ENCODE results near the gene SNX6. TPM values are rescaled to one million over a fixed set of nuclear protein-coding genes. Genes with fewer than 3 reads are reported as not detected.
"Not testable (repeated sequence)": the region's sequence is repeated elsewhere in the genome, so short reads cannot be mapped to it uniquely, and the experiment has no call there.

SNX6 gene
- total RNA-seq, 2 donors from 2014 or later = 28.8 to 41.2 TPM

DNA sequence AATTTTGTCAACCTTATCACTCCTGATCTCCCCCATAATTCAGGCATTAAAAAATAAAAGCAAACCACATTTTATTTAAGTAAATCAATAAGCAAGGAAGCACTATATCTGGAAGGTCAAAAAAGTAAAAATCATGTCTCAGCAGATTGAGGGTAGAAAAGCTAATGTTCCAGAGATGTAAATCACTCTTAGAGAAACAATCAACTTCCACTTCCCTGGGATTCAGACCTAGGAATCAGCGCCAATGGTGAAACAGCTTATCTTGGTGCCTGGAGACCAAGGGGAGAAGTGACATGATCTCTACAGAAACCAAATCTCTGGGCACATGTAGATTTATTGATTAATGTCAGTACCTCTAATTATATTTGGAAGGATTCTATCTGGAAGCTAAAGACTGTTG lies 10.9 kb upstream of the SNX6 start:
- intact Hi-C loops (cut with DNase I) = no loop called here
- DNase-seq = no peak
- 42 to 77% methylated on average over 1 of the region's 1 CpG for WGBS, 2 donors

DNA sequence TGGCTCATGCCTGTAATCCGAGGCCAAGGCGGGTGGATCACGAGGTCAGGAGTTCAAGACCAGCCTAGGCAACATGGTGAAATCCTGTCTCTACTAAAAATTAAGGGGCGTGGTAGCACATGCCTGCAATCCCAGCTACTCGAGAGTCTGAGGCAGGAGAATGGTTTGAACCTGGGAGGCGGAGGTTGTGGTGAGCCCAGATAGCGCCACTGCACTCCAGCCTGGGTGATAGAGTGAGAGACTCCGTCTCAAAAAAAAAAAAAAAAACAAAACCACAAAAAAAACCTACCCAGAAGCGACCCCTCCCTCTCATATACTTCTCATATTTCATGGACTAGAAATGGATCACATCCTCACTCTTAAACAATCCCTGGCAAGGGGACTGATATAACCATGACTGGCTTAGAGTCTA lies 4.4 kb upstream of the SNX6 start:
- H3K27ac ChIP-seq; DNase-seq; intact Hi-C loops (cut with DNase I); ATAC-seq; H3K4me1 ChIP-seq; H3K36me3 ChIP-seq (replicated peaks in 1 of 2; ENCODE audit: insufficient read depth in 1 of 2, low read depth in 2 of 2); H3K27me3 ChIP-seq; H3K9me3 ChIP-seq; H3K4me3 ChIP-seq: not testable (repeated sequence)
- WGBS, 2 donors = 80 to 87% methylated on average over 9 of the region's 9 CpGs

More for the DNA sequence above, 10.9 kb upstream of the SNX6 start:
- no peaks in the 10 kb centered on the region for H3K27me3 ChIP-seq
- ATAC-seq = no peak
- H3K27ac ChIP-seq = no peak overlapping the region
- no peak overlapping the region for H3K4me3 ChIP-seq
- H3K4me1 ChIP-seq = no peaks in the 10 kb centered on the region
- no peak for TF ChIP-seq POLR2A (IDR thresholded peaks at IDR 0.05)
- TF ChIP-seq, protein P1, sequence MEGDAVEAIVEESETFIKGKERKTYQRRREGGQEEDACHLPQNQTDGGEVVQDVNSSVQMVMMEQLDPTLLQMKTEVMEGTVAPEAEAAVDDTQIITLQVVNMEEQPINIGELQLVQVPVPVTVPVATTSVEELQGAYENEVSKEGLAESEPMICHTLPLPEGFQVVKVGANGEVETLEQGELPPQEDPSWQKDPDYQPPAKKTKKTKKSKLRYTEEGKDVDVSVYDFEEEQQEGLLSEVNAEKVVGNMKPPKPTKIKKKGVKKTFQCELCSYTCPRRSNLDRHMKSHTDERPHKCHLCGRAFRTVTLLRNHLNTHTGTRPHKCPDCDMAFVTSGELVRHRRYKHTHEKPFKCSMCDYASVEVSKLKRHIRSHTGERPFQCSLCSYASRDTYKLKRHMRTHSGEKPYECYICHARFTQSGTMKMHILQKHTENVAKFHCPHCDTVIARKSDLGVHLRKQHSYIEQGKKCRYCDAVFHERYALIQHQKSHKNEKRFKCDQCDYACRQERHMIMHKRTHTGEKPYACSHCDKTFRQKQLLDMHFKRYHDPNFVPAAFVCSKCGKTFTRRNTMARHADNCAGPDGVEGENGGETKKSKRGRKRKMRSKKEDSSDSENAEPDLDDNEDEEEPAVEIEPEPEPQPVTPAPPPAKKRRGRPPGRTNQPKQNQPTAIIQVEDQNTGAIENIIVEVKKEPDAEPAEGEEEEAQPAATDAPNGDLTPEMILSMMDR (IDR thresholded peaks at IDR 0.05) = no peak
- no peaks in the 10 kb centered on the region for H3K9me3 ChIP-seq
- no peaks in the 10 kb centered on the region for H3K36me3 ChIP-seq (replicated peaks in 1 of 2; ENCODE audit: insufficient read depth in 1 of 2, low read depth in 2 of 2)

DNA sequence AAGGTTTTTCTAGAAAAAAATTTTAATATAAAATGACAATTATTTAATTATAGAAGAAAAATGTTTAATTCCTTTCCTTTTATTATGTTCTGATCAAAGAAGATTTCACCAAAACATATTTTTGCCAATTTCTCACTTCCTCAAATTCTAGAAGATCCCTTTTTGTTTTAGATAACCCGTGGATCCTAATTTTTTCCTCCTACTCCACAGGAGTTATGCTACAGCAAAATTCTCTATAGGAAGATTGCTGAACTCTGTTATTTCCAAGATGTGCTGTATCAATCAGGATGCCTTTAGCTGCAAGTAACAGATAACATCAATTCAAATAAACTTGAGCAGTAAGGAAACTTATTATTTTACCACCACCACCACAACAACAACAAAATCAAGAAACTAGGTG lies 3.8 kb upstream of the SNX6 start:
- intact Hi-C loops (cut with DNase I) = no loop called here
- ATAC-seq = no peak
- Histone ChIP-seq H3K27me3 (no peaks in the 10 kb centered on the region), H3K27ac (no peak overlapping the region), H3K9me3 (no peaks in the 10 kb centered on the region), H3K4me3 (no peak overlapping the region), H3K36me3 (replicated peaks in 1 of 2; ENCODE audit: insufficient read depth in 1 of 2, low read depth in 2 of 2) (no peaks in the 10 kb centered on the region), H3K4me1 (peaks cover 5% of the 10 kb centered on the region)
- 50 to 52% methylated on average over 1 of the region's 1 CpG for WGBS, 2 donors
- DNase-seq = no peak
- TF ChIP-seq POLR2A (IDR thresholded peaks at IDR 0.05) = no peak
- TF ChIP-seq, protein P1 (IDR thresholded peaks at IDR 0.05) = no peak

DNA sequence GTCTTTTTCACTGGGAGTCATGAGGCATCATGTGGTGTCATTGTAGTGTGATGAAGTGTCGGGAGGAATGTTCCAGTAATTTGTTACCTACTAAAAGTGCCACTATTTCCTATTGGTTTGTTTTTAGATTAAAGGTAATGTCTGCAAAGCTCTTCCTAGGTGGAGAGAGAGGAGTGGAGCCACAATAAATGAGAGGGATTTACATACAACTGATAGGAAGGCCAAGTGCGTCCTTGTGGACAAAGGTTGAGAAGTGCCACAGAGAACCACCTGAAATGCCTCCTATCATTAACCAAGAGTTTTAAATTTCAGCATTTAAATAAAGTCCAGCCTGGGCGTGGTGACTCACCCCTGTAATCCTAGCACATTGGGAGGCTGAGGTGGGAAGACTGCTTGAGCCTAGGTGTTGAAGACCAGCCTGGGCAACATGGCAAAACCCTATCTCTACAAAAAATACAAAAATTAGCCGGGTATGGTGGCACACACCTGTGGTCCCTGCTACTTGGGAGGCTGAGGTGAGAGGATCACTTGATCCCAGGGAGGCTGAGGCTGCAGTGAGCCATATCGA lies 2.5 kb upstream of the SNX6 start:
- ATAC-seq = no peak
- Histone ChIP-seq H3K9me3 (no peaks in the 10 kb centered on the region), H3K4me1 (peaks cover 10% of the 10 kb centered on the region), H3K4me3 (no peak overlapping the region), H3K27me3 (no peaks in the 10 kb centered on the region), H3K27ac (no peak overlapping the region), H3K36me3 (replicated peaks in 1 of 2; ENCODE audit: insufficient read depth in 1 of 2, low read depth in 2 of 2) (no peaks in the 10 kb centered on the region)
- TF ChIP-seq, protein P1 (IDR thresholded peaks at IDR 0.05) = no peak
- no peak for TF ChIP-seq POLR2A (IDR thresholded peaks at IDR 0.05)
- no peak for DNase-seq
- intact Hi-C loops (cut with DNase I) = no loop called here
- 87 to 95% methylated on average over 5 of the region's 5 CpGs for WGBS, 2 donors

DNA sequence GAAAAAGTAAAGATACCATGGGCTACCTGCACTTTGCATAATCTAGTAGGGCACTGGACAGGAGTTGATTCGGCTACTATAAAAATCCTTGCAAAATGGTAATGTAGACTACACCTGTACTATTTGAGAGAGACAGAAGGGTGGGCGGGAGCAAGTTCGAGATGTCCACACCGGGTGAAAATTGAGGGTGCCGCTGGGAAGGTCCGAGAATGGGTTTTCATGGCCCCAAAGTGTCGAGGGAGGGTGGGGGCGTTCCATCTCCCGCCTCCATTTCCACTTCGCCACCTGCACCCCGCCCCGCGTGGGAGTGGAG lies 648 bp downstream of the SNX6 start:
- intact Hi-C loops (cut with DNase I) = no loop called here
- TF ChIP-seq POLR2A (IDR thresholded peaks at IDR 0.05) = no peak
- TF ChIP-seq, protein P1 (IDR thresholded peaks at IDR 0.05) = no peak
- ATAC-seq = peak; percentile 5

More for the DNA sequence above, 648 bp downstream of the SNX6 start:
- H3K4me3 ChIP-seq = peak overlapping the region; percentile 62 to 85
- H3K4me1 ChIP-seq = peaks cover 10% of the 10 kb centered on the region
- DNase-seq = no peak
- H3K9me3 ChIP-seq = no peaks in the 10 kb centered on the region
- no peaks in the 10 kb centered on the region for H3K27me3 ChIP-seq
- WGBS, 2 donors = 0 to 2% methylated on average over 5 to 13 of the region's 13 CpGs
- no peaks in the 10 kb centered on the region for H3K36me3 ChIP-seq (replicated peaks in 1 of 2; ENCODE audit: insufficient read depth in 1 of 2, low read depth in 2 of 2)
- H3K27ac ChIP-seq = peak overlapping the region in 3 of 4 donors; percentile 86 to 88 (median 88)

Measured in body of pancreas (tissue), 4 donors.